ENCODE measurements around the gene OARD1.
A peak's percentile ranks its signal among the peaks of the same experiment; 100 is the strongest.

The OARD1 gene

DNA sequence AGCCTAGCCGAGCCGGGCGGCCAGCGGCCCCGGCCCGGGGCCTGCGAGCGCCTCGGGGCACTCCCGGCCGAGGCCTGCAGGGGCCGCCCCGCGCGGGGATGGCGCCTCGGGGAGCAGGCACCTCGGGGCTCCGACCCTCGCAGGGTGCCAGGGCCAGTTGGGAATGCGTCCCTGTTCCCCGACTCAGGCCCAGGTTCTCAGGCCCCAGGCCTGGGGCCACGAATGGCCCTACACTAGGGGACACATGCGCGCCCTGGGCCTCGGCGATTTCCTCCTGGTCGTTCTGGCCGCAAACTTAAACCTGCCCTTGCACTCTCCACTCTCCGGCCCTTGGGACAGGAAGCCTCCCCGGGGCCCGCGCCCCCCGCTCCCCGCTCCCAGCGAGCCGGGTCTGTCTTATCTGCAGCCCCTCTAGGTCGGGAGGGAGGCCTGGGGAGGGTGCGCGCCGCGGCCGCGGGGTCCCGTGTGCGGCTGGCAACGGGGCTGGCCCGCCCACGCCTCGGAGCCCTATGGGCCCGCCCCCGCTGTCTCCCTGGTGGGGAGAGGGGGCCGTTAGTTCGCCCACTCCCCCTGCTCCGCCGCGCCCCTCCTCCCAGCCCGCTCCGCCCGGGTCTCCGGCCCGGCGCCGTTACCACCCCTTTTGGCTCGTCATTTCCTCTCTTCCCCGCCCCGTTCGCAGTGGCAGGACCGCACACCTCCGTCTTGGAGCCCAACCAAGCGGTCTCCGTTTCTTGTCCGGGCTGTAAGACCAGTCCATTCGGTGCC, 1.2 kb upstream of the OARD1 start (continued):
- TF ChIP-seq, protein P1, sequence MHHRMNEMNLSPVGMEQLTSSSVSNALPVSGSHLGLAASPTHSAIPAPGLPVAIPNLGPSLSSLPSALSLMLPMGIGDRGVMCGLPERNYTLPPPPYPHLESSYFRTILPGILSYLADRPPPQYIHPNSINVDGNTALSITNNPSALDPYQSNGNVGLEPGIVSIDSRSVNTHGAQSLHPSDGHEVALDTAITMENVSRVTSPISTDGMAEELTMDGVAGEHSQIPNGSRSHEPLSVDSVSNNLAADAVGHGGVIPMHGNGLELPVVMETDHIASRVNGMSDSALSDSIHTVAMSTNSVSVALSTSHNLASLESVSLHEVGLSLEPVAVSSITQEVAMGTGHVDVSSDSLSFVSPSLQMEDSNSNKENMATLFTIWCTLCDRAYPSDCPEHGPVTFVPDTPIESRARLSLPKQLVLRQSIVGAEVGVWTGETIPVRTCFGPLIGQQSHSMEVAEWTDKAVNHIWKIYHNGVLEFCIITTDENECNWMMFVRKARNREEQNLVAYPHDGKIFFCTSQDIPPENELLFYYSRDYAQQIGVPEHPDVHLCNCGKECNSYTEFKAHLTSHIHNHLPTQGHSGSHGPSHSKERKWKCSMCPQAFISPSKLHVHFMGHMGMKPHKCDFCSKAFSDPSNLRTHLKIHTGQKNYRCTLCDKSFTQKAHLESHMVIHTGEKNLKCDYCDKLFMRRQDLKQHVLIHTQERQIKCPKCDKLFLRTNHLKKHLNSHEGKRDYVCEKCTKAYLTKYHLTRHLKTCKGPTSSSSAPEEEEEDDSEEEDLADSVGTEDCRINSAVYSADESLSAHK (tag by site-specific recombination; IDR thresholded peaks at IDR 0.05): no peak
- TF ChIP-seq HOXD13 (CRISPR knock-in tag; IDR thresholded peaks at IDR 0.05; ENCODE audit: borderline replicate concordance) (no peak), ZNF146 (tag by site-specific recombination; IDR thresholded peaks at IDR 0.05) (0 out of 2 replicates have a peak, but pooled peaks have one; percentile 37), ZNF423 (tag by site-specific recombination; IDR thresholded peaks at IDR 0.05) (peak; percentile 88), YY2 (tag by site-specific recombination; IDR thresholded peaks at IDR 0.05) (0 out of 2 replicates have a peak, but pooled peaks have one; percentile 23), MYNN (tag by site-specific recombination; IDR thresholded peaks at IDR 0.05; ENCODE audit: borderline replicate concordance) (no peak), ZNF629 (tag by site-specific recombination; IDR thresholded peaks at IDR 0.05) (no peak), ZFP41 (tag by site-specific recombination; IDR thresholded peaks at IDR 0.05; ENCODE audit: borderline replicate concordance) (no peak), ZNF157 (tag by site-specific recombination; IDR thresholded peaks at IDR 0.05) (no peak)
- TF ChIP-seq, protein P2, sequence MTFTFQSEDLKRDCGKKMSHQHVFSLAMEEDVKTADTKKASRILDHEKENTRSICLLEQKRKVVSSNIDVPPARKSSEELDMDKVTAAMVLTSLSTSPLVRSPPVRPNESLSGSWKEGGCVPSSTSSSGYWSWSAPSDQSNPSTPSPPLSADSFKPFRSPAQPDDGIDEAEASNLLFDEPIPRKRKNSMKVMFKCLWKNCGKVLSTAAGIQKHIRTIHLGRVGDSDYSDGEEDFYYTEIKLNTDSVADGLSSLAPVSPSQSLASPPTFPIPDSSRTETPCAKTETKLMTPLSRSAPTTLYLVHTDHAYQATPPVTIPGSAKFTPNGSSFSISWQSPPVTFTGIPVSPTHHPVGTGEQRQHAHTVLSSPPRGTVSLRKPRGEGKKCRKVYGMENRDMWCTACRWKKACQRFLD (tag by site-specific recombination; IDR thresholded peaks at IDR 0.05): no peak

DNA sequence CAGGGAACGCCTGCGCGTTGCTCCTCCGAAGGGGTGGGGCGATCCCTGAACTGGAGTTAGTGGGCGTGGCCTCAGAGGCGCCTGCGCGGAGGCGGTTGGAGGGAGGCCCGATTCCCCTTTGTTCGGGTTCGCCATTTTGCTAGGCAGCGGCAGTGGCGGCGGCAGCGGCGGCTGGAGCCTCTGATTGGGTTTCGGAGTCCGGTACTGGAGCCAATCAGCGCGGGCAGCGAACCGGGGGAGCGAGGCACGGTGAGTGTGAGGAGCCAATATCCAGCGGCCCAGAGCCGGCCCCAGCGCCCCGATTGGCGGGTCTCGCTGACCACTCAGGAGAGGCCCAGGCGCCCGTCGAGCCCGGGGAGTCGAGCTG, 663 bp upstream of the OARD1 start, which contains the start of gene NFYA:
TSS of gene NFYA (plus strand) at position 139 of the 367 bp plus-strand sequence. CDS start 6,116 bp downstream, outside the sequence.
- Histone ChIP-seq H3K9me3 (ENCODE audit: control insufficient read depth, insufficient read depth, low read depth, low read length) (no peaks in the 10 kb centered on the region), H3K36me3 (ENCODE audit: control insufficient read depth in 2 of 2, insufficient read depth in 1 of 2, low read length in 2 of 2) (peaks cover 0 to 16% of the 10 kb centered on the region in 2 experiments; a peak in 1 of 3 replicates), H3K4me1 (ENCODE audit: control insufficient read depth, insufficient read depth, low read length) (0 out of 2 replicates have a peak, but pooled peaks cover 2% of the 10 kb centered on the region), H3K27ac (ENCODE audit: extremely low read depth, low read depth, low read length) (peak within 1 kb of the TSS; percentile 94), H3K4me3 (ENCODE audit: low read depth, low read length) (peak within 1 kb of the TSS; percentile 95)
- ChIA-PET POLR2A (interaction anchor here (0.6 to 1.5 kb wide), 19 partner anchors 9 to 1708 kb away, joined by 3 to 8 read pairs (median 3); partner anchors contain the start of gene TAF8), CTCF (interaction anchor here (0.6 to 1.3 kb wide), 5 partner anchors 9 to 243 kb away, joined by 3 to 4 read pairs (median 3); no protein-coding TSS in a partner anchor)
- no peak for TF ChIP-seq ZNF37A (tag by site-specific recombination; IDR thresholded peaks at IDR 0.05)
- peak; percentile 66 for TF ChIP-seq ZBTB17 (tag by site-specific recombination; IDR thresholded peaks at IDR 0.05)
- peak; percentile 69 for TF ChIP-seq SP2 (tag by site-specific recombination; IDR thresholded peaks at IDR 0.05)
- TF ChIP-seq EGR2 (tag by site-specific recombination; IDR thresholded peaks at IDR 0.05; ENCODE audit: low read depth): peak; percentile 46; the same call in 1 of the 2 replicates
- TF ChIP-seq ZNF184 (tag by site-specific recombination; IDR thresholded peaks at IDR 0.05): no peak
- no peak for TF ChIP-seq ZNF600 (tag by site-specific recombination; IDR thresholded peaks at IDR 0.05)
- no peak for TF ChIP-seq MYNN (tag by site-specific recombination; IDR thresholded peaks at IDR 0.05; ENCODE audit: borderline replicate concordance)

DNA sequence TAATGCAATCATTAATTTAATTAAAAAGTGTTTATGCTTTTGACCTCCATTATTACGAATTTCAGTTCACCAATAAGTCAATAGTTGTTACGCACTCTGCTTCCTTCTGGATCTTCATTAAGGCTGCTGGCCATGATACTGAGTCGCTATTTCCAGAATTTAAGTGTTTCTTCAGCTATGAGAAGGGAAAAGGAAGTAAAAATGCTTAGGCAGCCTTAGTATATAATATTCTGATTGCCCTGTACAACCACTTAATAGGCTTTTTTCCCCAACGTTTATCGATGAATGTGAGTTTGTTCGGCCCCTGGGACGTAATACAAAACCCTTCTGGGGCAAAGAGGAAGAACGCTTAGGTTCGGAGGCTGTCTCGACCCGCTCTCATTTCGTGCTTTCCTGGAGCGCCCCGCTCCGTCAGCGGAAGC, 644 bp downstream of the OARD1 start:
- Histone ChIP-seq H3K27ac (ENCODE audit: extremely low read depth, low read depth, low read length) (peak overlapping the region; percentile 94), H3K4me3 (ENCODE audit: low read depth, low read length) (peak overlapping the region; percentile 95), H3K9me3 (ENCODE audit: control insufficient read depth, insufficient read depth, low read depth, low read length) (no peaks in the 10 kb centered on the region), H3K36me3 (ENCODE audit: control insufficient read depth in 2 of 2, insufficient read depth in 1 of 2, low read length in 2 of 2) (peaks cover 0 to 26% of the 10 kb centered on the region in 2 experiments; a peak in 2 of 3 replicates), H3K4me1 (ENCODE audit: control insufficient read depth, insufficient read depth, low read length) (0 out of 2 replicates have a peak, but pooled peaks cover 2% of the 10 kb centered on the region)
- ChIA-PET CTCF (interaction anchor here (0.6 to 5.0 kb wide), 7 partner anchors 11 to 185 kb away, joined by 3 to 25 read pairs (median 3); partner anchors contain the start of gene UNC5CL), POLR2A (no interaction called here)
- TF ChIP-seq ZNF660 (tag by site-specific recombination; IDR thresholded peaks at IDR 0.05) (0 out of 2 replicates have a peak, but pooled peaks have one; percentile 15), ZNF473 (tag by site-specific recombination; IDR thresholded peaks at IDR 0.05) (no peak), ZNF37A (tag by site-specific recombination; IDR thresholded peaks at IDR 0.05) (no peak), ZNF785 (tag by site-specific recombination; IDR thresholded peaks at IDR 0.05) (no peak), ZNF23 (tag by site-specific recombination; IDR thresholded peaks at IDR 0.05; ENCODE audit: borderline replicate concordance) (no peak), ZNF266 (tag by site-specific recombination; IDR thresholded peaks at IDR 0.05; ENCODE audit: low read depth) (no peak), ZNF10 (tag by site-specific recombination; IDR thresholded peaks at IDR 0.05) (no peak)
- TF ChIP-seq, protein P3, sequence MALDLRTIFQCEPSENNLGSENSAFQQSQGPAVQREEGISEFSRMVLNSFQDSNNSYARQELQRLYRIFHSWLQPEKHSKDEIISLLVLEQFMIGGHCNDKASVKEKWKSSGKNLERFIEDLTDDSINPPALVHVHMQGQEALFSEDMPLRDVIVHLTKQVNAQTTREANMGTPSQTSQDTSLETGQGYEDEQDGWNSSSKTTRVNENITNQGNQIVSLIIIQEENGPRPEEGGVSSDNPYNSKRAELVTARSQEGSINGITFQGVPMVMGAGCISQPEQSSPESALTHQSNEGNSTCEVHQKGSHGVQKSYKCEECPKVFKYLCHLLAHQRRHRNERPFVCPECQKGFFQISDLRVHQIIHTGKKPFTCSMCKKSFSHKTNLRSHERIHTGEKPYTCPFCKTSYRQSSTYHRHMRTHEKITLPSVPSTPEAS (tag by site-specific recombination; IDR thresholded peaks at IDR 0.05): no peak
- TF ChIP-seq, protein P4, sequence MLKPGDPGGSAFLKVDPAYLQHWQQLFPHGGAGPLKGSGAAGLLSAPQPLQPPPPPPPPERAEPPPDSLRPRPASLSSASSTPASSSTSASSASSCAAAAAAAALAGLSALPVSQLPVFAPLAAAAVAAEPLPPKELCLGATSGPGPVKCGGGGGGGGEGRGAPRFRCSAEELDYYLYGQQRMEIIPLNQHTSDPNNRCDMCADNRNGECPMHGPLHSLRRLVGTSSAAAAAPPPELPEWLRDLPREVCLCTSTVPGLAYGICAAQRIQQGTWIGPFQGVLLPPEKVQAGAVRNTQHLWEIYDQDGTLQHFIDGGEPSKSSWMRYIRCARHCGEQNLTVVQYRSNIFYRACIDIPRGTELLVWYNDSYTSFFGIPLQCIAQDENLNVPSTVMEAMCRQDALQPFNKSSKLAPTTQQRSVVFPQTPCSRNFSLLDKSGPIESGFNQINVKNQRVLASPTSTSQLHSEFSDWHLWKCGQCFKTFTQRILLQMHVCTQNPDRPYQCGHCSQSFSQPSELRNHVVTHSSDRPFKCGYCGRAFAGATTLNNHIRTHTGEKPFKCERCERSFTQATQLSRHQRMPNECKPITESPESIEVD (tag by site-specific recombination; IDR thresholded peaks at IDR 0.05): no peak
- TF ChIP-seq, protein P5, sequence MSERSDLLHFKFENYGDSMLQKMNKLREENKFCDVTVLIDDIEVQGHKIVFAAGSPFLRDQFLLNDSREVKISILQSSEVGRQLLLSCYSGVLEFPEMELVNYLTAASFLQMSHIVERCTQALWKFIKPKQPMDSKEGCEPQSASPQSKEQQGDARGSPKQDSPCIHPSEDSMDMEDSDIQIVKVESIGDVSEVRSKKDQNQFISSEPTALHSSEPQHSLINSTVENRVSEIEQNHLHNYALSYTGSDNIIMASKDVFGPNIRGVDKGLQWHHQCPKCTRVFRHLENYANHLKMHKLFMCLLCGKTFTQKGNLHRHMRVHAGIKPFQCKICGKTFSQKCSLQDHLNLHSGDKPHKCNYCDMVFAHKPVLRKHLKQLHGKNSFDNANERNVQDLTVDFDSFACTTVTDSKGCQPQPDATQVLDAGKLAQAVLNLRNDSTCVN (tag by site-specific recombination; optimal IDR thresholded peaks at IDR 0.05): no peak

Measured in HEK293 (cell line).